Adrenal gland (tissue), 5 donors: ENCODE measurements around the gene PPL.

ENCODE experiments used
- POLR2A ChIP-seq, 2 donors: fragments of 450-650 bp; IDR thresholded peaks; one replicate each; pipeline ENCODE4 v1.6.1; 2017; ENCODE audit warnings: antibody characterized with exemption in 2 of 2, mild to moderate bottlenecking in 2 of 2, moderate library complexity in 1 of 2
- TF ChIP-seq, protein P1 (sequence below), 6 experiments: fragments of 450-650 bp in 4 of 6; fragments of 200-600 bp in 2 of 6; sonication (generic) in 1 of 6; IDR thresholded peaks; 1 replicate in 5 of 6; 2 replicates in 1 of 6; pipeline versions ENCODE4 v1.5.1 to v1.8.0; 2016 to 2021; ENCODE audit warnings: antibody characterized with exemption in 6 of 6, mild to moderate bottlenecking in 2 of 6, moderate library complexity in 1 of 6
- donor health status: DM: no; HTN: no; CAD: no.

GRCh38 chr16:4865231-4865860 lies 71.6 kb downstream of the PPL start:
- TF ChIP-seq, protein P1, sequence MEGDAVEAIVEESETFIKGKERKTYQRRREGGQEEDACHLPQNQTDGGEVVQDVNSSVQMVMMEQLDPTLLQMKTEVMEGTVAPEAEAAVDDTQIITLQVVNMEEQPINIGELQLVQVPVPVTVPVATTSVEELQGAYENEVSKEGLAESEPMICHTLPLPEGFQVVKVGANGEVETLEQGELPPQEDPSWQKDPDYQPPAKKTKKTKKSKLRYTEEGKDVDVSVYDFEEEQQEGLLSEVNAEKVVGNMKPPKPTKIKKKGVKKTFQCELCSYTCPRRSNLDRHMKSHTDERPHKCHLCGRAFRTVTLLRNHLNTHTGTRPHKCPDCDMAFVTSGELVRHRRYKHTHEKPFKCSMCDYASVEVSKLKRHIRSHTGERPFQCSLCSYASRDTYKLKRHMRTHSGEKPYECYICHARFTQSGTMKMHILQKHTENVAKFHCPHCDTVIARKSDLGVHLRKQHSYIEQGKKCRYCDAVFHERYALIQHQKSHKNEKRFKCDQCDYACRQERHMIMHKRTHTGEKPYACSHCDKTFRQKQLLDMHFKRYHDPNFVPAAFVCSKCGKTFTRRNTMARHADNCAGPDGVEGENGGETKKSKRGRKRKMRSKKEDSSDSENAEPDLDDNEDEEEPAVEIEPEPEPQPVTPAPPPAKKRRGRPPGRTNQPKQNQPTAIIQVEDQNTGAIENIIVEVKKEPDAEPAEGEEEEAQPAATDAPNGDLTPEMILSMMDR (IDR thresholded peaks at IDR 0.05), result no peak
- TF ChIP-seq POLR2A (IDR thresholded peaks at IDR 0.05), result no peak
